ENCODE measurements around the gene EEF1AKMT2.
A peak's percentile ranks its signal among the peaks of the same experiment; 100 is the strongest.
"Not testable (repeated sequence)": the region's sequence is repeated elsewhere in the genome, so short reads cannot be mapped to it uniquely, and the experiment has no call there.

The EEF1AKMT2 gene

GRCh38 chr10:124791547-124792348 lies at the start of gene EEF1AKMT2:
TSS of gene EEF1AKMT2 (minus strand) at chr10:124791887. CDS start at chr10:124791833, 54 bp downstream.
- peak; percentile 83 for DNase-seq (ENCODE audit: low spot score)

- DNase-seq (ENCODE audit: low spot score) = no peak
Measured at GRCh38 chr10:124837687-124838086, 46.0 kb upstream of the EEF1AKMT2 start.

GRCh38 chr10:124831116-124831515 lies 39.4 kb upstream of the EEF1AKMT2 start:
- no peak for DNase-seq (ENCODE audit: low spot score)

- DNase-seq (ENCODE audit: low spot score) = no peak
Measured at GRCh38 chr10:124830445-124830844, 38.8 kb upstream of the EEF1AKMT2 start.

- no peak for DNase-seq (ENCODE audit: low spot score)
Measured at GRCh38 chr10:124829447-124830115, 37.9 kb upstream of the EEF1AKMT2 start.

GRCh38 chr10:124827474-124827873 lies 35.8 kb upstream of the EEF1AKMT2 start:
- DNase-seq (ENCODE audit: low spot score) = peak; percentile 20

GRCh38 chr10:124826262-124826661 lies 34.6 kb upstream of the EEF1AKMT2 start:
- DNase-seq (ENCODE audit: low spot score) = no peak

GRCh38 chr10:124825702-124826101 lies 34.0 kb upstream of the EEF1AKMT2 start:
- DNase-seq (ENCODE audit: low spot score) = no peak

- DNase-seq (ENCODE audit: low spot score) = not testable (repeated sequence)
Measured at GRCh38 chr10:124824932-124825331, 33.2 kb upstream of the EEF1AKMT2 start.

- DNase-seq (ENCODE audit: low spot score) = no peak
Measured at GRCh38 chr10:124824507-124824906, 32.8 kb upstream of the EEF1AKMT2 start.

- no peak for DNase-seq (ENCODE audit: low spot score)
Measured at GRCh38 chr10:124821520-124821919, 29.8 kb upstream of the EEF1AKMT2 start.

- no peak for DNase-seq (ENCODE audit: low spot score)
Measured at GRCh38 chr10:124820121-124820520, 28.4 kb upstream of the EEF1AKMT2 start.

GRCh38 chr10:124802313-124802675 lies 10.6 kb upstream of the EEF1AKMT2 start:
- DNase-seq (ENCODE audit: low spot score) = no peak

- no peak for DNase-seq (ENCODE audit: low spot score)
Measured at GRCh38 chr10:124799211-124799610, 7.5 kb upstream of the EEF1AKMT2 start.

GRCh38 chr10:124798781-124799180 lies 7.1 kb upstream of the EEF1AKMT2 start:
- DNase-seq (ENCODE audit: low spot score) = no peak

GRCh38 chr10:124798364-124798763 lies 6.7 kb upstream of the EEF1AKMT2 start:
- no peak for DNase-seq (ENCODE audit: low spot score)

GRCh38 chr10:124792998-124793352 lies 1.3 kb upstream of the EEF1AKMT2 start:
- no peak for DNase-seq (ENCODE audit: low spot score)

GRCh38 chr10:124782900-124783299 lies 8.8 kb downstream of the EEF1AKMT2 start:
- DNase-seq (ENCODE audit: low spot score) = not testable (repeated sequence)

GRCh38 chr10:124768791-124769190 lies 22.9 kb downstream of the EEF1AKMT2 start:
- DNase-seq (ENCODE audit: low spot score) = no peak

- DNase-seq (ENCODE audit: low spot score) = no peak
Measured at GRCh38 chr10:124765256-124765655, 26.4 kb downstream of the EEF1AKMT2 start.

- no peak for DNase-seq (ENCODE audit: low spot score)
Measured at GRCh38 chr10:124763267-124763666, 28.4 kb downstream of the EEF1AKMT2 start.

- no peak for DNase-seq (ENCODE audit: low spot score)
Measured at GRCh38 chr10:124762281-124762680, 29.4 kb downstream of the EEF1AKMT2 start.

GRCh38 chr10:124756156-124756903 lies 35.4 kb downstream of the EEF1AKMT2 start:
- DNase-seq (ENCODE audit: low spot score) = no peak

All from cerebellar cortex (tissue), 1 donor.